RCC 7860 (cell line): Measurements from ENCODE around the gene ARID4B.
"Not testable (repeated sequence)": the region's sequence is repeated elsewhere in the genome, so short reads cannot be mapped to it uniquely, and the experiment has no call there.

ENCODE experiments used
- DNase-seq: peaks from one replicate; pipeline ENCODE4 v3.0.0-alpha.2; 2015; ENCODE audit warnings: low spot score
- FAIRE-seq: peaks from 2 replicates; lab custom pipeline; 2012; peaks lifted over from hg19 to GRCh38; lab: Jason Lieb, UNC

The ARID4B gene

DNA sequence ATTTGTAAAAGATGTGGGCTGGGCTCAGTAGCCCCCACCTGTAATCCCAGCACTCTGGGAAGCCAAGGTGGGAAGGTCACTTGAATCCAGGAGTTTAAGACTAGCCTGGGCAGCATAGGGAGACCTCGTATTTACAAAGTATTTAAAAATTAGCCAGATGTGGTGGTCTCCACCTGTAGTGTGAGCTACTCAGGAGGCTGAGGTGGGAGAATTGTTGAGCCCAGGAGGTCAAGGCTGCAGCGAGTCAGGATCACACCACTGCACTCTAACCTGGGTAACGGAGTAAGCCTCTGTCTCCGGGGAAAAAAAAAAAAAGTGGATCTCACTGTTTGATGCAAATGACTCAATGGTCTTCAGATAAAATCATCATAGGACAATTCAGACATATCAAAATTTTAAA lies 89.4 kb downstream of the ARID4B start:
- DNase-seq, result no peak
- FAIRE-seq, result no peak

DNA sequence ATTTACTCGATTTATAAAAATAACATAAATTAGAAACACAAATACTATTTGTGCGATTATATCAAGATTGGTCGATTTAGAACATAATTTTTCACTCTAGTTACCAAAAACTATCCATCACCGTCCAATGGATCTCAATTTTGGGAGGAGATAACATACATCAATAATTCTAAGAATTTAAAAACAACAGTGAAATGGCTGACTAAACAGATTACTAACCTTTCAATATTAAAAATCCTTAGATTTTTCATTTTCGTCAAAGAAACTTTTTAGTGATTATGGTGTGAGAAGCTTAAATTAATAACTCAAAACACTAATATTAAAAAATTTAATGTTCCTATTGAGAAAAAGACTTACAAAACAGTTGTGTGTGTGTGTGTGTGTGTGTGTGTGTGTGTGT lies 91.9 kb downstream of the ARID4B start:
- FAIRE-seq (no peak), DNase-seq (no peak)

DNA sequence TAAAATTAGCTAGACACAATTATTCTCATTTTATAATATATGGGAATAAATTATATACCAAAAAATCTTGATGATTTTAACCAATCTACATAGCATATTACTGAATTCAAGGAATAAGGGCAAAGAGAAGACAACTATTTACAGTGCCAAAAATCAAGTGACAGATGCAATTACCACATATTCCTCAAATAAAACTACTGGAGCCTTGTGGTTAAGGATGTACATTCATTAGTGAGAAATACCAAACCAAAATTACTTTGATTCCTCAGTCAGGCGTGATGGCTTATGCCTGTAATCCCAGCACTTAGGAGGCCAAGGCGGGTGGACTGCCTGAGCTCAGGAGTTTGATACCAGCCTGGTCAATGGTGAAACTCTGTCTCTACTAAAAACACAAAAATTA lies 98.1 kb downstream of the ARID4B start:
- FAIRE-seq (peak; percentile 59), DNase-seq (no peak)

DNA sequence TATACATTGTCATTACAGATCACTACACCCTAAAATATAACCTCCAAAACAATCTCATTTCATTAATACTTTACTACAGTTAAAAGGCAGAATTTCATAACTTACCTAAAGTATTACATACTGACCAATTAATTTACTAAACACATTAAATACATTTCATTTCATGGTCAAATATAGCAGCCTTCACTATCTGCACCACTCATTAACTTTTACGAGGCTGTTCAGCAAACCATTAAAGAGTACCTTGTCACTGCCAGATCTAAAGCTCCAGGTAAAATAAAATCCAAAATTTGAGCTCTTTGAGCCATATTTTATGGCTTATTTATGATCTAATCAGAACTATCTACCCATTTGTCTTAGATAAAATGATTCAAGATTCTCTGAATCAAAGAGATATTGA lies 100.6 kb downstream of the ARID4B start:
- FAIRE-seq (no peak), DNase-seq (no peak)

DNA sequence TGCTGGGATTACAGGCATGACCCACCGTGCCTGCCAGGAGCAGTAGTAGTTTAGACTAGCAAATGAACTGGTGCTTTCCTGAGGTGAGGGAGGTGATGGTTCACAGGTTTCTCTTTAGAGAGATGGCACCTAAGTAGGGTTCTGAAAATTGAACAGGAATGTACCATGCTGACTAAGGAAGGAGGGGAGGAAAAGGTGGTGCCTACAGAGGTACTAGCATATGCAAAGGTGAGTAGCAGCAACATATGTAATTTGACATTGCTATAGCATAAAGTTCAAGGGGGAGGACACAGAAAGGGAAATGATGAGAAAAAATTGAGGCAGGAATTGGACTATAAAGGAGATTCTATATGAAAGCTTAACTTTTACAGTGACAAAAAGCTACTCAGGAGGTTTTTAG lies 101.0 kb downstream of the ARID4B start:
- no peak for FAIRE-seq

DNA sequence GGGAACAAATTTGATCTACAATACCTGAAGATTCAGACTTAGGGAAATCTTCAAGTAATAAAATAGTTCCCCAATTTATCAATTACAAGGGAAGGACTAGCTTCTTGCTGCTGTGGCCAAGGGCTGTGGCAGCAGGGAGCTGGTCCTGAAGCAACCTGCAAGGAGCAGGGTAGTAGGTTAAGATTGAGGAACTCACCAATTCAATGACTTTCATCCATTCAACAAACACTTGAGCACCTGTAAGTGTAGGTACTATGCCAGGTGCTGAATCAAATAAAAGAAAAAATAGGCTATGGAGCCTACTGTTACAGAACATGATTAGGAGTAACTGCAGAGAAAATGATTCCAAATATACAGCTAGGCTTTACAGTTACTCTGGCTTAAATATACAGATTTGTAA lies 102.7 kb downstream of the ARID4B start:
- no peak for DNase-seq
- FAIRE-seq, result no peak

More for the DNA sequence above, 101.0 kb downstream of the ARID4B start:
- DNase-seq, result no peak

DNA sequence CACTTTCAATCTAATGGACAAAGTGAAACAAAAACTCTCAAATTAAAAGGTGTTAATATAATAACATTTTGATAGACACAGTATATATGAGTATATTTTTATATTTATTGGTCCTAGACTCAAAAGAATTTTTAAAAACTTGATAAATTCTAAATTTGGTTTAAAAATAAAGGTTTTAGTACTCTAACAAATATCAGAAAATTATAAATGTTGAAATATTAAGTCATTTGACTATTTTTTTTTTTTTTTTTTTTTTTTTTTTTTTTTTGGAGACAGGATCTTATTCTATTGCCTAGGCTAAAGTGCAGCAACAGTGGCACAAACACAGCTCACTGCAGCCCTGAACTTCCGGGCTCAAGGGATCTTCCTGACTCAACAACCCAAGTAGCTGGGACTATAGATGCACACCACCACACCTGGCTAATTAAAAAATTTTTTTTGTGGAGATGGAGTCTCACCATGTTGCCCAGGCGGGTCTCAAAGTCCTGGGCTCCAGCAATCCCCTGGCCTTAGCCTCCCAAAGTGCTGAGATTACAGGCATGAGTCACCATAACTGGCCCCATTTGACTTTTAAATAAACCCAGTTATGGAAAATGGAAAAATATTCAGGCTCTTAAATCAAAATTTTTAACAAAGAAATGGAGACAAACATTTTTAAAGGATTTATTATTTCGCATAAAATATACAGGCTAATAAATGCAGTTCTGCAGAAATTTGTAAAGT lies 106.2 kb downstream of the ARID4B start:
- DNase-seq, result no peak
- FAIRE-seq, result peak; percentile 69

DNA sequence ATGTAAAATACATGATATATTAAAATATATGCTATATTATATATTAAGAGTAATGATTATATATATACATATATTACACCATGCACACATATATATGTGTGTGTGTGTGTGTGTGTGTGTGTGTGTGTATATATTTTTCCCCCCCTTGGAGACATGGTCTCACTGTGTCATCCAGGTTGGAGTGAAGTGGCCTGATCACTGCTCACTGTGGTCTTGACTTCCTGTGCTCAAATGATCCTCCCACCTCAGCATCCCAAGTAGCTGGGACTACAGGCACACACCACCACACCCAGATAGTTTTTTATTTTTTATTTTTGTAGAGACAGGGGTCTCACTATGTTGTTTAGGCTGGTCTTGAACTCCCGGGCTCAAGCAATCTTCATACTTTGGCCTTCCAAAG lies 112.5 kb downstream of the ARID4B start:
- DNase-seq (no peak), FAIRE-seq (no peak)

DNA sequence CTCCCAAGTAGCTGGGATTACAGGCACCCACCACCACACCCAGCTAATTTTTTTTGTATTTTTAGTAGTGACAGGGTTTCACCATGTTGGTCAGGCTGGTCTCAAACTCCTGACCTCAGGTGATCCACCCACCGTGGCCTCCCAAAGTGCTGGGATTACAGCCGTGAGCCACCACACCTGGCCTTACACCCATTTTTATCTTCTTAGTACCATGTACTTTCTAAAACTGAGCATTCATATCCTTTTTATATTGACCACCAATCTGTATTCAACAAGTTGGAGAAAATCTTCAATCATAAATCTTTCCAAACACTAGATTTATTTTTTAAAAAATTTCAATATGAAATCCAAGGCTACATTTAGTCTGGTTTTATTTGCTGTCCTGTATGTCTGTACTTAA lies 113.0 kb downstream of the ARID4B start:
- FAIRE-seq, result not testable (repeated sequence)

DNA sequence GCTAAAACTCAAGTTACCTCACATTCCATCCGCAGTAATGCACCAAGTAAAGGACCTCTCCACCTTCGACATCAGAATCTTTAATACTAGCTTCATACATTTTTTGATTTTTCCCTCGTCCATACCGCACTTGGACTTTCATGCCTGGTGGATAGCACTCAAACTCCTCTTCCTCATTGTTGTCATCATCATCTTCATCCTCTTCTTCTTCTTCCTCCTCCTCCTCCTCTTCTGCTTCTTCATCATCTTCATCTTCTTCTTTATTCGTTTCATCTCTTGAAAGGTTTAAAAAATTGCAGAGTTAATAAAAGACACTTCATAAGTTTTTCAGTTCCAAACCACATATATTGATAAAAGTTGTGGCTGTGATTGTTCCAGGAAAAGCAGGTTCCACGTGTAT lies 114.2 kb downstream of the ARID4B start:
- FAIRE-seq, result no peak
- DNase-seq, result no peak

More for the DNA sequence above, 113.0 kb downstream of the ARID4B start:
- DNase-seq, result not testable (repeated sequence)

DNA sequence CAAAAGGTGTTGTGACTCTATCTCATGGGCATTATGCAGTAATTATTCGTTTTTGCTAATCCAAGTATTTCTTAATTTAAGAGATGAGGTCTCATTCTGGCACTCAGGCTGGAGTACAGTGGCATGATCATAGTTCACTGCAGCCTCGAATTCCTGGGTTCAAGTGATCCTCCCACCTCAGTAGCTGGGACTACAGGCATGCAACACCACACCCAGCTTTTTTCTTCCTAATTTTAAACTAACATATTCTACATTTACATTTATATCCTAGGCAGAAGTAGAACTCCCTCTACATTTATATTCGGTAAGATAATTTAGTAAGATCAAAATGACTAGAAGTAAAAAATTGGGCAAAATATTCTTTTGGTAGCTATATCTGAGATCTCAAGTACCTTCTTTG lies 116.5 kb downstream of the ARID4B start:
- FAIRE-seq (no peak), DNase-seq (no peak)

DNA sequence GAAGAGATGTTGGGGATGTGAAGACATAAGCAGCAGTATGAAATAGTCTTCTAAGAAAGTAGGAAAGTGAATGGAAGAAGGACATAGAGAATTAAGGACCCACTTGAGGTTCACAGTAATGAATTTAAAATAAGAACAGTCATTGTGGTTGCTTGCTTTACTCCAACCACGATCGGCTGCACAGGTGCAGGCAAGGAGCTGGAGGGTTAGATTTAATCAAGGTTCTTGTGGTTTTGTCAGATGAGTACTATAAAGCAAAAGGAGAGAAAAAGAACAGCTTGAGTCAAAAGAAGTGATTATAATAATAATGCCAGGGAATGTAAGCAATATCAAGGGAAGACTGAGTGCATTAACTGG lies 120.8 kb downstream of the ARID4B start:
- DNase-seq (no peak), FAIRE-seq (no peak)

DNA sequence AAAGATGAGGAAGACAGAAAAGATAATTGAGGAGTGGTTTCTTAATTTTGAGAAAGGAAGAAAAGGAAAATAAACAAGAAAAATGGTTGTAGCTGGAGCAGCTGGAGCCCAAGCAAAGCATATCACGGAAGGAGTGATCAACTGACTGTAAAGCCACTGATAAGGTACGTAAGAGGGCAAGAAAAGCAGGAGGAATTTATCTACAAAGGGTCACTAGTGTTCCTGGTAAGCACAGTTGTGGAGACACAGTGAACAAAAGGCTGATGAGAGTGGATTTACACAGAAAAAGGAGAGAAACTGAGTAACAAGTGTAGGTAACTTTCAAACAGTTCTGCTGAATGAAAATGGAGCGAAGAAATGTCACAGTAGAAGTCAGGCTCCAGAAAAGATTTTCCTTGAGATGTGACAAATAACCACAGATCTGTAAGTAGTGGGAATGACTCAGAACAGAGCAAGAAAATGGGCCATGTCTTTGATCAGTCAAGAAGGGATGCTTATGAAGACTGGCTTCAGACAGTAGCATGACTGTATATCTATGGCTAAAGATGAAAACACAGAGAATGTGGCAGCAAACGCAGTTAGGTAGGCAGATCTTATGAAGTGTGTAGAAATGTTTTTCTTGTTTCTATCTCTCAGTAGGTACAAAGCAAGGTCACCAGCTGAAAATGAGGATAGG lies 121.3 kb downstream of the ARID4B start:
- DNase-seq (peak; percentile 53), FAIRE-seq (peak; percentile 81)

DNA sequence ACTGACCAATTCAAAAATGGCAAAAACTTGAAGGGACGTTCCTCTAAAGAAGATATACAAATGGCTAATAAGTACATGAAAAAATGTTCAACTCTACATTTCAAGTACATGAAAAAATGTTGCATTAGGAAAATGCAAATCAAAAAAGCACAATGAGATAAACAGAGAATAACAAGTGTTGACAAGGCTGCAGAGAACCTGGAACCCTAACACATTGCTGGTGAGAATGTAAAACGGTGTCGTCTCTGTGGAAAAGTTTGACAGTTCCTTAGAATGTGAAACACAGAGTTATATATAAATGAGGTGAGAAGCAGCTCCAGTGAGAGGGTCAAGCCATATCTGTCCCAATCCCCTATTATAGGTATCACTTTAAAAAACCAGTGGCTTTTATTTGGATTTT lies 122.3 kb downstream of the ARID4B start:
- DNase-seq (no peak), FAIRE-seq (no peak)

DNA sequence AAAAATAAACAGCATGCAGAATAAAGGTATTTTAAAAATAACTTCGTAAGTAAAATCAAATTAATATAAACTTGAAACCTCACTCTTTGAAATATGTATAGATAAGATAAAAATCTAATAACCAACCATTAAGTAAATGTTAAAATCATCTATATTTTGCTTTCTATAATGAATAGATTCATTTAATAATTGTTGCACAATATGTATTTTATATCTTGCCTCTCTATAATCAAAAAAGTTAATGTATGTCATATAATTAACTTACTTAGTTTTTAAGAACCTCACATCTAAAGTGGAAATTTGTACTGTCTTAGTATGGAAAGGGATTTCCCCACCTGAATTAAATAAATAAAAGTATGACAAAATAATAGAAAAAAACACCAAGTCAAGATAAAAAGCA lies 124.6 kb downstream of the ARID4B start:
- FAIRE-seq, result peak; percentile 80

DNA sequence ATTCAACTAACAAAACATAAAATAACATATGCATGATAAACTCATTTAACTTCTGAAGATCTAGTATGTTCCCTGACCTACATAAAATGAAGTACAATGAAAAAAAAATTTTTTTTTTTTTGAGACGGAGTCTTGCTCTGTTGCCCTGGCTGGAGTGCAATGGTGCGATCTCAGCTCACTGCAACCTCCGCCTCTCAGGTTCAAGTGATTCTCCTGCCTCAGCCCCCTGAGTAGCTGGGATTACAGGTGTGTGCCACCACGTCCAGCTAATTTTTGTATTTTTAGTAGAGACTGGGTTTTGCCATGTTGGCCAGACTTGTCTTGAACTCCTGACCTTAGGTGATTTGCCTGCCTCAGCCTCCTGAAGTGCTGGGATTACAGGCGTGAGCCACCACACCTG lies 125.5 kb downstream of the ARID4B start:
- not testable (repeated sequence) for DNase-seq, FAIRE-seq

More for the DNA sequence above, 124.6 kb downstream of the ARID4B start:
- no peak for DNase-seq

DNA sequence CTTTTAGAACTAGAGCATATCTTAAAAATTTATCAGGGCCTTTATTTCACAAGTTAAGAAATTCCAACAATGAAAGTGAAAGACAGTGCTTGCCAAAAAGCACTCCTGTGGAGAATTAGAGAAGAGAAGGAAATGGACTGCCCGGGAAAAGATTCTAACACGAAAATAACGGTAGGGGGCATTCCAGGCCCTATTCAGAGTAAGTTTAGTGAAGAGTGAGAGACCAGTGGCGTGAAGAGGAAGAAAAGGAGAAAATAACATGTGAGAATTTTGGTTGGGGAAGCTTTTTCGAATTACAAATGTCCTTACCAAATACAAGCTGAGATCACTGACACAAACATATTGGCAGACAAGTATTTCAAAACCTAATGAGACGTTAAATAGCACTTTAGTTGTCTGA lies 128.5 kb downstream of the ARID4B start:
- DNase-seq (no peak), FAIRE-seq (no peak)

DNA sequence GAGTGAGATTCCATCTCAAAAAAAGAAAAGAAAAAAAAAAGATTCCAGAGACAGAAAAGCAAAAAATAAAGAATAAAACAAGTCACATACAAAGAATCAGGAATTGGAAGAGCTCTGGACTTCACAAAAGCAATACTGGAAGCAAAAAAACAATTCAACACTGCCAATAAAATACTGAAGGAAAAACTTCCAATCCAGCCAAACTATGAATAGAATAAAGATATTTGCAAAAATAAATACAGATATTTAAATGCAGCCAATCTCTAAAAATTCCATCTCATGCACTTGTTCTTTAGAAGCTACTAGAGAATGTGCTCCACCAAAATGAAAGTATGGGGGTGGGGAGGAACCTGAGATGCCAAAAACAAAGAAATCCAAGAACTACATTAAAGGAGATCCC lies 137.5 kb downstream of the ARID4B start:
- FAIRE-seq (no peak), DNase-seq (no peak)

DNA sequence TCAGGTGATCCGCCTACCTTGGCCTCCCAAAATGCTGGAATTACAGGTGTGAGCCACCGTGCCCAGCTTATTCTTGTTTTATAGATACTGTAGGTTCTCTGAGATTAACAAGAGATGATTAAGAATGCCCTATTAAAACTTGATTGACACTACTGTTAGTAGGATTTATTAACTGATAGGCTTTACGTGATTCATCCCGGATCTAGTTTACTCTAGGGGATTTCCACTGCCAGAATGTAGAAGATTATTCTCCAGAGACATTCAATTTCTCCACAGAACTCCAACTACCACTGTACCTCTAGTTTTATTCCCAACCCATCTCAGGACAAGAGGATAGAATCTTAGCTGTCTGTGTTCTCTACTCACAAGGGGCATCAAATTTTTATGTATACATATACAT lies 140.7 kb downstream of the ARID4B start:
- DNase-seq, result no peak
- FAIRE-seq, result no peak

DNA sequence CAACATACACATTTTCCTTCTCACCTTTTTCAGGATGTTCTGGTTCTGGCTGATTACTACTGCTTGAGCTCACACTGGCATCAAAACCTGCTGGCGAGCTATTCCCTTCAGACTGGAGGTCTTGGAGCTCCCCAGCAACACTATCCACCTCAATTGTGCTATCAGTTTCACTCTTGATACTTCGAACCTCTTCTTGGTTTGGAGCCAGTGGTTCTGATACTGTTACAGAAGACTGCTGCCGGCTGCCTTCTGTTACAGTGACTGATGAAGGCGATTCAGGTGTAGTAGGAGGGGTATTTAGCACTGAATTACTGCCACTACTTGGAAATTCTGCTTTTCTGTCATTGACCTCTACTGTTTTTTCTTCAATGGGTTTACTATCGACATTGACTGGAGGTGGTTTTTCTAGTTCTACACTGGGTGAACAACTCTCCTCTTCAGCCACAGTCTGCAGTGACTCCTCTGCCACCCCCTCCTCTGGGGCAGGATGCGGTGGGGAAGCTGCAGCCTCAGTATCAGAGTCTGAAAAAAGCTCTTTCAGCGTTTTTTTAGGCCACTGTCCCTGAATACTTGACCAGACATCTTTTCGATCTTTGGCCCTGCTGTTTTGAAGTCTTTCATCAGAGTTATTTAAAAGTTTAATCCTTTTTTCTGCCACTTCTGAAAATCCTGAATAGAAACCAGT lies 146.3 kb downstream of the ARID4B start:
- FAIRE-seq (no peak), DNase-seq (no peak)

DNA sequence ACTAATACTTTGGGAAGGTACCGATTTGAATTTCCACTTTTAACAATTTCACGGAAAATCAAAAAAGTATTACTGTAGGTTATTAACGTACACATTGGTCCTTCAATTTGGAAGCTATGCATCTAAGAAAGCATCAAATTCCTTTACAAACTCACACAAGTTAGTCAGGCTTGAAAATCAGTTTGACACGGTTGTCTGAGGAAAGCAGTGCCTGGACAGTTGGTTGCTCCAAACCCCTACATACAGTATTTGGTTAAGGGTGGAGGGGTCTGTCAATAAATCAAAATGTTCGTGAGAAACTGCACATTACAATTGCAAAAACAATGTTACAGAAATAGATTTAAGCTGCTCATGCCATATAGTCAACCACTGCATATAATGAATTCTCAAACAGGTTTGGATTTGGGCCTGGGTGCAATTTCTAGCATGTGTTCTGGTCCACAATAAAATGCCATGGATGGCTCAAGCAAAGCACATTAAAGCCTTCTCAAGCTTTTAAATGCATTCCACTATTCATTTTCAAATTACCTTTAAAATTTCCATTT lies 147.0 kb downstream of the ARID4B start:
- DNase-seq, result no peak
- no peak for FAIRE-seq

DNA sequence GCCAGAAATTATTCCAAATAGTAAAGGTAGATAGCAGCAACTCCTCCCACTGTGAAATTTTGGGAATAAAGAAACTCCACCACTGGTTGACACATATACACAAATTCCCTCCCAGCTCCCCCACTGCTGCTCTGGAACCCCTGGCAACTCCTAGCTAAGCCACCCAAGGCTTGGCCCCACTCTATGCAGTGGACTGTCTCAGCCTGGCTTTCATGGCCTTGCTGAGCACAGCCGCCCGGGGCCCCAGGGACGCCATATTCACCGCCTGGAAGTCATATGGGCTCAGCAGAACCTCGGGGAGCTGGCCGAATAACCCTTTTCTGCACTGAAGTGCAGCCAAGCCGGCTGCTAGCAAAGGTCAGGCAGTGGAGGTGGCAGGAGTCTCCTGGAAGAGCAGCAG lies 151.5 kb downstream of the ARID4B start:
- no peak for FAIRE-seq
- DNase-seq, result no peak
